GM18526 (cell line): Measurements from ENCODE around the gene PPP1R12C.

Source experiments
- POLR2A ChIP-seq: IDR thresholded peaks from 3 replicates; pipeline ENCODE4 v1.6.1; 2011; ENCODE audit not compliant: insufficient read length; ENCODE audit errors: extremely low read depth

PPP1R12C gene

DNA sequence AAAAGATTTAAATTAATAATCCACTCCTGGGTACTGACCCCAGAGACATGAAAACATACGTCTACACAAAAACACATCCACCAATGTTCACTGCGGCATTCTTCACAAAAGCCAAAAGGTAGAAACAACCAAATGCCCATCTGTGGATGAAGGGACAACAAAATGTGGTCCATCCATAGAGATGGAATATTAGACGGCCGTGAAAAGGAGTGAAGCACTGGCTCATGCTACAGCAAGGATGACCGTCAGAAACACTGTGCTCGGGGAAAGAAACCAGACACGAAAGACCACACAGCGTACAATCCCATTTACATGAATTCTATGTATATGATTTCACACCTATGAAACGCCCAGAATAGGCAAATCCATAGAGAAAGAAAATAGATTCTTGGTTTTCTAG lies 60.6 kb downstream of the PPP1R12C start:
- no peak for TF ChIP-seq POLR2A

DNA sequence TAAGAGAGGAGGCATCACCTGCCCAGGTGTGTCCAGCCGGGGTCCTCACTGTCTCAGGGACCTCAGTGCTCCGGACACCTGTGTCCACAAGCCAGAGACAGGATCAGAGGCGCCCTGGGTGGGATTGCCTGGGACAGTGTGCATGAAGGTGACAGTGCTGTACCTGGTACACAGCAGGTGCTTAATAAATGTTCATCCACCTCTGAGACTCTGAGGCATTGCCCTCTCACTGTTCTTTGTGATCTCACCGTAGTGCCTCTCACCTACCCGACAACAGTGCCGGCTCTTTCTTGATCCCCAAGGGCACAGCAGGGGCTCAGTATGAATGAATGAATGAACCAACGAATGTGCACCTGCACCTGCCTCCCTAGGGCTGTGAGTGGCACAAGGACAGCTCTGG lies 63.7 kb downstream of the PPP1R12C start:
- no peak for TF ChIP-seq POLR2A

DNA sequence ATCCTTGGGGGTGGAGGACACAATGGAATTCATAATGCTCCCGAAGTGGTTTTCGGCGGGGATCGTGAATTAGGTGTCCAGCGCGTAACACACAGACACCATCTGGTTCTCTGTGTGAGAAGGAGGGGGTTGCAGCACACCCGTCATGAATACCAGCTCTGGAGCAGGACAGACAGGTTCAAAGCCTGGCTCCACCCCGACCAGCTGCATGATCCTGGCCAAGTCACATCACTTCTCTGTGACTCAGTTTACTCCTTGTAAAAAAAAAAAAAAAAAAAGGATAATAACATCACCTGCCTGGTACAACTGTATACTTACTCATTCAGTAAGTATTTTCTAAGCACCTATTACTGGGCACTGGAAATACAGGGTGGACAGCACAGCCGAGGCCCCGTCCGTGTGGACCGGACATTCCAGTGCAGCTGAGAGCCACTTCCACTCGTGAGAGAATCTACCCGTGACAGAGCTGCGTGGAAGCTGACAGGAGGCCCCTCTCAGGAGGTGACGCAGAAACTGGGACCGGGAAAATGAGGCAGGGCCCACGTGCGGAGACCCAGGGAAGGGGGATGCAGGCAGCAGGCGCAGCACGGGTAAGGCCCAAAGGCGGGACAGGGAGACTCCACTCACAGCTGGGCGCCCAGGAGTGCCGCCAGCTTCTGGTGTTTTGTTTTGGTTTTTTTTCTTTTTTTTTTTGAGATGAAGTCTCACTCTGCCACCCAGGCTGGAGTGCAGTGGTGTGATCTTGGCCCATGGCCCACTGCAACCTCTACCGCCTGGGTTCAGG lies 66.5 kb downstream of the PPP1R12C start:
- TF ChIP-seq POLR2A, result no peak

DNA sequence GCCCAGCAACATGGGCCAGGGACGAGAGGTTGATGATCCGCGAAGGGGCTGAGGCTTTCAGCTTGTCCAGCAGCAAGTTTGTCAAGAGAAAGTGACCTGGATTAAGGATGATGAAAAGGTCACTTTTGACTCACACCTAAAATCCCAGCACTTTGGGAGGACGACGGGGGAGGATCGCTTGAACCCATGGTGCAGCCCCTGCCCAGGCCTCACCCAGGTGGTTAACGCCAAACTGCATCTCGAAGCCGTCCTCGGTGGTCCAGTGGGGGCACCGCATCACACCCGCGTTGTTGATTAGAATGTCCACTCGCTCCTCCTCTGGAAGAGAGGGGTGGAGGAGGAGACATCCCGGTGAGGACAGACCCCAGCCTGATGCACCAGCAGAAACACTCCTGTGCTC lies 69.0 kb downstream of the PPP1R12C start:
- no peak for TF ChIP-seq POLR2A

DNA sequence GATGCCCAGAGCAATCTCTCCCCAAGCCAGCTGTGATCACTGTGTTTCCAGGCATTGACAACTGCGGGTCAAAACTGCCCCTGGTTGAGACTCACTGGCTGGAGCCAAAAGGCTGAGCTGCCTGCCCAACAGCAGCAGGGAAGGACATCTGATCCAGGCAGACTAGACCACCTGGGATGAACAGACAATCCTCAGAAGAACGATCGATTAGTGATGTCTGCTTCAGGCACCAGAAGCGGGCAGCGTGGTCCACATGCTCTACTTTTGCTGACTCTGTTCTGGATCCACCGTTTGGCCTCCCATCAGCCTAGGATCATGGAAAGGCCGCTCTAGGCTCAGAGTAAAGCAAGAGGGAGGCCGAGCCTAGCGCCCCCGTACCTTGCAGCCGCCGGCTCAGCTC lies 69.5 kb downstream of the PPP1R12C start:
- no peak for TF ChIP-seq POLR2A

DNA sequence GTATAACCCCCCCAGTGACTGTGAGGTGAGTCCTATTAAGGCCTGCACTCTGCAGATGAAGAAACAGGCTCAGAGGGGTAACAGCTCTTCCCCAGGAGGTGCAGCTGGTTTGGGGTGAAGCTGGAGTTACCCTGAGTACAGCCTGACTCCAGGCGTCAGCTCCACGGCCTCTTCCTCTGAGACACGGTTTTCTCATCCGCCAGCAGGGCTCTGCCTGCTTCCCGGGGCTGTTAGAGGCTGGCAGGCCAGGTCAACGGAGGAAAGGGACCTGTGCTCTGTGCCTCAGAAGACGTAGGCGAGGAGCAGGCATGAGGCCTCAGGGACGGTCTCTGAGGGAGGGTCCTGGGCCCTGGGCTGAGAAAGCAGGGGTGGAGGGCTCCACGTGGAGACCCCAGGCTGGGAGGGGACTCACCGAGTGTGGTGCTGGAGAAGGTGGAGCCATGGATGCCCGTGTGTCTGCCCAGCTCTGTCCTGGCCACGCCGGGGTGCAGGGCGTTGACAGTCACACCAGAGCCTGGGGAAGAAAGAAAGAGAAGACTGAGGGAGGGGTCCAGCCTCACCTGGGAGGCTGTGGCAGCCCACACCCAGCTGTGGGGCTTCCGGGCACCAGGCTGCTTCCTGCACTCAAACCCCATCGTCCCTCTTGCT lies 70.3 kb downstream of the PPP1R12C start:
- TF ChIP-seq POLR2A, result no peak

DNA sequence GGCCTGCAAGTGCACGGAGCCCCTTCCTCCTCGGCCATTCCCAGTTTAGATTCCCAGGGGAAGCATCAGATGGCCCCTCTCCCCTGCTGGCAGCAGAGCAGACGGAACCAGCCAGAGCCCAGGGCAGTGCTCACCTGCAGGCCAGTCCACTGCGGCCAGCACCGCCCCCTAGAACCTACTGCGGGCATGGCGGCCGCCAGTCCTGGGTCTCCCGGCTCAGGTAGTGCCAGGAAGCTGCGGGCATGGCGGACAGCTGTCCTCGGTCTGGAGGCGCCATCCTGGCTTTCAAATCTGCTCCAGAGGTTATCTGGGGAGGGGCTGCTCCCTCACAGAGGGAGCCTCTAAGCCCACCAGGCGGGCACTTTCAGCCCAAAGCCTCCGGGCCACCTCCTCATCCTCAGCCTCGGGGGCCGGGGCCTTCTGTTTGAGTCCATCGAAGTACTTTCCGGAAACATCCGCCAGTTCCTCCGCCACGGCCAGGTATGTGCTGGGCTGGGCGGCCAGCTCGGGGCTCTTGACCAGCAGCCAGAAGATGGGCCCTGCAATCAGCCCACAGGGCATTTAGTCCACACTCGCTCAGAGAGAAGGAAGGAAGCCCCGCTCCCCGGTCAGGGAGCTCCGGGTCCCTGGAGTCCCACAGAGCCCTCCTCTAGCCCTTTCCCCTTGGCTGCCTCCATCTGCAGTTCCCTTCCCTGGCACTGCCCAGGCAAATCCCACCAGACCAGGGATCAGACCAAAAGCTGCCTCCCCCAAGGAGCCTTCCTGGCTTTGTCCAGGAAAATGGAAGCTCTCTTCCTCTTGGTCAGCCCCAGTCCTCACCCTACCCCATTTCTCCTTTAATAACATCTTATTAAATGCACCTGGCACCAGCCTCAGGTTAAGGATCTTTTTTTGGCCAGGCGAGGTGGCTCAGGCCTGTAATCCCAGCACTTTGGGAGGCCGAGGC lies 72.4 kb downstream of the PPP1R12C start:
- TF ChIP-seq POLR2A, result no peak

DNA sequence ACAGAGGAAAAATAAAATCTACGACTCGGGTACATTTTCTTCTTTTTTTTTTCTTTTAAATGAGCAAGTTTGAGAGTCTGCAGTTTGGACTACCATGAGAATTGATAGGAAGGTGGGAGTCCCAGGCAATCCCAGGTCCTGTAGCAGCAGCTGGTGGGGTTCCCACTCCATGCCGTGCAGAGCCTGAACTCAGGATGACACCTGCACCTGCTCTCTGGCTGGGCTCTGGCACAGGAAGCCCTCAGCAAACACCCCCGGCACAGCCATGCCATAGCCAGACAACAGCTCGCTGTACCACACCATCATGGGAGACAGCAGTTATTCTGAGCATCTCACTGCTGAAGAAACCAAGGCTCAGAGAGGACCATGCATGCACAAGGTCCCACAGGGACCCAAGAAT lies 73.2 kb downstream of the PPP1R12C start:
- TF ChIP-seq POLR2A, result no peak

DNA sequence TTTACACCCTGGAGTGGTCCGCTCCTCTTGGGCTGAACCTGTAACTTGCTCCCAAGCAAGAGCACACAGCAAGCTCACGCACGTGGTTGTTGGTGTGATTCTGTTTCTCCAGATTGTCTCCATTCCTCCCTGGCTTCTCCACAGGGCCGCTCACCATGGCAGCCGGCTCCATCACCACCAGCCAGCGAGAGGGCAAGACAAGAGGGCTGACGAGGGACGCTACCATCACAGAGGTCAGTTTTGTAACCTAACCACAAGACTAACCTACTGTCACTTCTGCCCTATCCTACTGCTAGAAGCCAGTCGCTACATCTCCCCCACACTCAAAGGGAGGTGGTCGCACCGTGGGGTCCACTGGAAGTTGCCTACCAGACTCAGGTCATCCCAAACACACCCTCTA lies 74.7 kb downstream of the PPP1R12C start:
- no peak for TF ChIP-seq POLR2A

DNA sequence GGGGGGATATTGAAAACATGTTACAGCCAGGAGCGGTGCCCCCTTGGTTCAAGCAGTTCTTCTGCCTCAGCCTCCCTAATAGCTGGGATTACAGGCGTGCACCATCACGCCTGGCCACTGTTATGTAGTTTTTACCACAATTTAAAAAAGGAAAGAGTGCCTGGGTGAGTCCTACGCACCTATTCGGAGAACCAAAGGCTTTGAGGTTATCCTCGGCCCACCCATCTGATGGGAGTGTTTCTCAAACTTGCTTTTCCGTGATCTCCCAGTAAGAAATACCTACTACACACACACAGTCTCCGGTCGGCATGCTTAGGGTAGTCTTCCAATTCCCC lies 75.1 kb downstream of the PPP1R12C start:
- no peak for TF ChIP-seq POLR2A

DNA sequence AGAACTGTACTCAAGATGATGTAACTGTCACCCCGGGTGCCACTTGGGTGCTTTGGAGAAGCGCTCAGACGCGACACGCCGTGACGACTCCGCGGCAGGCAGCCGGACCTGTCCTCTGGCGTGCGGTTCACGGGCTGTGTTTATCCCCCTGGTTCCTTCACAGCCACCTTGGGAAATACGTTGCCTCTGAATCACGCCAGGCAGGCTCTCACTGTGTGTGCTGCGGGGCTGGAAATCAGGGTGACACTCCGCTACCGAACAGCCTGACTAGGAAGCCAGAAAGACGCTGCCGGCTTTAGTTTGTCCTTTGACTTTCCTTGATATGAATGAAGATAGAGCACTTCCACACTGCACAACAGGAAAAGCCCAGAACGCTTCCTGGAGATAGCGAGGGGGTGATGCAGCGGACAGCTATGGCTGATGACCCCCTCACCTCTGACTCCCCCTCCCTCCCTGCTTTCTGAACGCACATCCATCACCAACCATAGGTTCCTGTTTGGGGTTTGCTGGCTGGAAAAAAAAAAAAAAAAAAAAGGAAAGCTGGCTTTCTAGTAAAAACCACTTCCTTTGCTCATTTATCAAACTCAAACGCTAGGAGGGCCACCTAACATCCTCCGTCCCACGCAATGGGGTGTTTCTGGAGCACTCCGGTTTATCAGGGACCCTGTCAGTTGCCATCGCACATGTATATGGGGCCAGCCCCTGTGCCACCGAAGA lies 75.7 kb downstream of the PPP1R12C start:
- TF ChIP-seq POLR2A, result no peak

DNA sequence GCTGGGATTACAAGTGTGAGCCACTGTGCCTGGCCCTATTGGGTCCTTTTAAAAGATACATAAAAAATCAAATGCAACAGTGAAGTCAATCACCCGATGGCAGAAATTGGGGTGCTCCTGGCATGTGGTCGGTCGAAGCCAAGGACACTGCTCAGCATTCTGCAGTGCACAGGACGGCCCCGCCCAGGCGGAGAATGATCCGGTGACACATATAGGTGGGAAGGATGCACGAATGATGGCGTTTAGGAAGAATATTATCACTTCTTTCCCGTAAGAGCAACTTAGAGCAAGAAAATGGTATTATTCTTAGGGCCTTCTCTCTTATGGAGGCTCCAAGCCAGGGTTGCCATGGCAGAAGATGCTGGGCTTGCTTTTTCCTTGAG lies 76.2 kb downstream of the PPP1R12C start:
- no peak for TF ChIP-seq POLR2A
